Activated CD4-positive, alpha-beta memory T cell treated with anti-CD3 and anti-CD28 coated beads for 36 hours (primary cell): Measurements from ENCODE around the gene MTARC1. TPM values are rescaled to one million over a fixed set of nuclear protein-coding genes. Genes with fewer than 3 reads are reported as not detected.

Source experiments
- CTCF ChIA-PET: fragments of 350-600 bp; sonication (Branson Sonifier 250); formaldehyde crosslinking; loops from one replicate; lab custom pipeline; 2021; ENCODE audit warnings: antibody characterized with exemption, inconsistent platforms; lab: Charles Lee
- POLR2A ChIA-PET: fragments of 350-600 bp; sonication (Branson Sonifier 250); formaldehyde crosslinking; loops from one replicate; lab custom pipeline; 2021; ENCODE audit warnings: antibody characterized with exemption; lab: Charles Lee
- DNase-seq: peaks from one replicate; pipeline ENCODE4 v3.0.0-alpha.2; 2020
- H3K27ac Mint-ChIP-seq: one replicate; pipeline ENCODE4 v1.8.0; 2021; ENCODE audit warnings: mixed read lengths
- H3K27me3 Mint-ChIP-seq: one replicate; pipeline ENCODE4 v1.8.0; 2021; ENCODE audit warnings: mixed read lengths
- H3K36me3 Mint-ChIP-seq: one replicate; pipeline ENCODE4 v1.8.0; 2021; ENCODE audit warnings: mixed read lengths
- H3K4me1 Mint-ChIP-seq: one replicate; pipeline ENCODE4 v1.8.0; 2021; ENCODE audit warnings: low read depth, mixed read lengths
- H3K4me3 Mint-ChIP-seq: one replicate; pipeline ENCODE4 v1.8.0; 2021; ENCODE audit warnings: mild to moderate bottlenecking, mixed read lengths
- H3K9me3 Mint-ChIP-seq: one replicate; pipeline ENCODE4 v1.8.0; 2021; ENCODE audit warnings: mixed read lengths
- intact Hi-C: fragments of 100-400 bp; cut with micrococcal nuclease; formaldehyde crosslinking; loops from one replicate; pipeline ENCODE4 v1.15.1; 2023
- total RNA-seq, 2 experiments: library from RNA; stranded (reverse); gene quantifications; one replicate each; pipeline ENCODE4 v1.2.3, GENCODE V29; 2021

The MTARC1 gene
- total RNA-seq, 2 experiments from 2014 or later, result not detected

- no peak for DNase-seq
- Mint-ChIP-seq H3K4me1 (no peaks in the 10 kb centered on the region), H3K4me3 (no peak overlapping the region), H3K36me3 (no peaks in the 10 kb centered on the region), H3K27ac (no peak overlapping the region), H3K9me3 (no peaks in the 10 kb centered on the region), H3K27me3 (peaks cover 19% of the 10 kb centered on the region)
- intact Hi-C loops, result loop anchor here (1.0 kb wide), 2 partner anchors 394 to 626 kb away; no protein-coding TSS in a partner anchor
- ChIA-PET CTCF (interaction anchor here (1.4 to 2.4 kb wide), 5 partner anchors 15 to 1646 kb away, joined by 3 to 24 read pairs (median 8); no protein-coding TSS in a partner anchor), POLR2A (no interaction called here)
These were observed 23.0 kb downstream of the MTARC1 start for GRCh38 chr1:220809704-220810103.

- DNase-seq, result peak; percentile 76
- POLR2A ChIA-PET, result no interaction called here
- Mint-ChIP-seq H3K27ac (no peak overlapping the region), H3K4me1 (no peaks in the 10 kb centered on the region), H3K4me3 (peak overlapping the region; percentile 38), H3K27me3 (peaks cover 16% of the 10 kb centered on the region), H3K9me3 (no peaks in the 10 kb centered on the region), H3K36me3 (no peaks in the 10 kb centered on the region)
- CTCF ChIA-PET, result interaction anchor here (1.4 to 2.4 kb wide), 5 partner anchors 15 to 1645 kb away, joined by 3 to 24 read pairs (median 8); no protein-coding TSS in a partner anchor
- intact Hi-C loops, result loop anchor here (1.0 kb wide), 2 partner anchors 393 to 625 kb away; no protein-coding TSS in a partner anchor
These were observed 23.5 kb downstream of the MTARC1 start for GRCh38 chr1:220810179-220810653.

GRCh38 chr1:220810963-220811362 is 24.2 kb downstream of the MTARC1 start:
- H3K27me3 Mint-ChIP-seq, result peaks cover 16% of the 10 kb centered on the region
- intact Hi-C loops, result loop anchor here (1.0 kb wide), 2 partner anchors 392 to 624 kb away; no protein-coding TSS in a partner anchor
- H3K9me3 Mint-ChIP-seq, result no peaks in the 10 kb centered on the region
- H3K27ac Mint-ChIP-seq, result no peak overlapping the region
- ChIA-PET POLR2A (no interaction called here), CTCF (interaction anchor here (0.7 to 2.4 kb wide), 5 partner anchors 10 to 1644 kb away, joined by 3 to 24 read pairs (median 8); no protein-coding TSS in a partner anchor)
- H3K36me3 Mint-ChIP-seq, result no peaks in the 10 kb centered on the region
- H3K4me3 Mint-ChIP-seq, result no peak overlapping the region
- no peak for DNase-seq
- no peaks in the 10 kb centered on the region for H3K4me1 Mint-ChIP-seq

- DNase-seq, result no peak
- intact Hi-C loops, result no loop called here
- no peak overlapping the region for H3K4me3 Mint-ChIP-seq
- H3K4me1 Mint-ChIP-seq, result no peaks in the 10 kb centered on the region
- no peak overlapping the region for H3K27ac Mint-ChIP-seq
- no peaks in the 10 kb centered on the region for H3K9me3 Mint-ChIP-seq
- POLR2A ChIA-PET, result no interaction called here
- H3K36me3 Mint-ChIP-seq, result no peaks in the 10 kb centered on the region
- CTCF ChIA-PET, result interaction anchor here (0.7 to 2.4 kb wide), 3 partner anchors 10 to 1644 kb away, joined by 3 to 24 read pairs (median 8); no protein-coding TSS in a partner anchor
- H3K27me3 Mint-ChIP-seq, result peaks cover 12% of the 10 kb centered on the region
These were observed 25.0 kb downstream of the MTARC1 start for GRCh38 chr1:220811695-220812094.

GRCh38 chr1:220812308-220812707 is 25.6 kb downstream of the MTARC1 start:
- no peak overlapping the region for H3K4me3 Mint-ChIP-seq
- peaks cover 12% of the 10 kb centered on the region for H3K27me3 Mint-ChIP-seq
- ChIA-PET POLR2A (no interaction called here), CTCF (no interaction called here)
- intact Hi-C loops, result no loop called here
- DNase-seq, result no peak
- H3K9me3 Mint-ChIP-seq, result no peaks in the 10 kb centered on the region
- H3K4me1 Mint-ChIP-seq, result no peaks in the 10 kb centered on the region
- H3K27ac Mint-ChIP-seq, result no peak overlapping the region
- H3K36me3 Mint-ChIP-seq, result no peaks in the 10 kb centered on the region

- H3K4me3 Mint-ChIP-seq, result no peak overlapping the region
- DNase-seq, result peak; percentile 20
- no peaks in the 10 kb centered on the region for H3K4me1 Mint-ChIP-seq
- H3K36me3 Mint-ChIP-seq, result no peaks in the 10 kb centered on the region
- CTCF ChIA-PET, result no interaction called here
- peaks cover 12% of the 10 kb centered on the region for H3K27me3 Mint-ChIP-seq
- POLR2A ChIA-PET, result no interaction called here
- no peaks in the 10 kb centered on the region for H3K9me3 Mint-ChIP-seq
- intact Hi-C loops, result no loop called here
- no peak overlapping the region for H3K27ac Mint-ChIP-seq
These were observed 26.3 kb downstream of the MTARC1 start for GRCh38 chr1:220813013-220813412.

GRCh38 chr1:220815409-220815808 is 28.7 kb downstream of the MTARC1 start:
- intact Hi-C loops, result no loop called here
- POLR2A ChIA-PET, result no interaction called here

GRCh38 chr1:220817907-220818306 is 31.2 kb downstream of the MTARC1 start:
- no peak for DNase-seq
- ChIA-PET POLR2A (no interaction called here), CTCF (no interaction called here)
- no peaks in the 10 kb centered on the region for H3K36me3 Mint-ChIP-seq
- peaks cover 14% of the 10 kb centered on the region for H3K27me3 Mint-ChIP-seq
- H3K27ac Mint-ChIP-seq, result no peak overlapping the region
- no peaks in the 10 kb centered on the region for H3K9me3 Mint-ChIP-seq
- intact Hi-C loops, result no loop called here
- no peaks in the 10 kb centered on the region for H3K4me1 Mint-ChIP-seq
- no peak overlapping the region for H3K4me3 Mint-ChIP-seq

More at GRCh38 chr1:220815409-220815808, 28.7 kb downstream of the MTARC1 start:
- H3K27me3 Mint-ChIP-seq, result peaks cover 16% of the 10 kb centered on the region
- no peak for DNase-seq
- H3K36me3 Mint-ChIP-seq, result no peaks in the 10 kb centered on the region
- H3K4me3 Mint-ChIP-seq, result no peak overlapping the region
- no peaks in the 10 kb centered on the region for H3K9me3 Mint-ChIP-seq
- CTCF ChIA-PET, result interaction anchor here (1.1 kb wide), 1 partner anchor 12 kb away, joined by 3 read pairs; no protein-coding TSS in a partner anchor
- no peak overlapping the region for H3K27ac Mint-ChIP-seq
- no peaks in the 10 kb centered on the region for H3K4me1 Mint-ChIP-seq

GRCh38 chr1:220818421-220819173 is 31.9 kb downstream of the MTARC1 start:
- ChIA-PET CTCF (no interaction called here), POLR2A (no interaction called here)
- intact Hi-C loops, result no loop called here
- DNase-seq, result no peak
- H3K9me3 Mint-ChIP-seq, result no peaks in the 10 kb centered on the region
- no peak overlapping the region for H3K4me3 Mint-ChIP-seq
- H3K36me3 Mint-ChIP-seq, result no peaks in the 10 kb centered on the region
- H3K4me1 Mint-ChIP-seq, result no peaks in the 10 kb centered on the region
- peaks cover 11% of the 10 kb centered on the region for H3K27me3 Mint-ChIP-seq
- no peak overlapping the region for H3K27ac Mint-ChIP-seq

- no peak overlapping the region for H3K27ac Mint-ChIP-seq
- no peak overlapping the region for H3K4me3 Mint-ChIP-seq
- H3K27me3 Mint-ChIP-seq, result peaks cover 13% of the 10 kb centered on the region
- no peaks in the 10 kb centered on the region for H3K36me3 Mint-ChIP-seq
- intact Hi-C loops, result no loop called here
- CTCF ChIA-PET, result no interaction called here
- H3K9me3 Mint-ChIP-seq, result no peaks in the 10 kb centered on the region
- no peak for DNase-seq
- POLR2A ChIA-PET, result no interaction called here
- H3K4me1 Mint-ChIP-seq, result no peaks in the 10 kb centered on the region
These were observed 32.8 kb downstream of the MTARC1 start for GRCh38 chr1:220819467-220820026.

- no peaks in the 10 kb centered on the region for H3K36me3 Mint-ChIP-seq
- H3K4me1 Mint-ChIP-seq, result no peaks in the 10 kb centered on the region
- H3K27me3 Mint-ChIP-seq, result peaks cover 26% of the 10 kb centered on the region
- H3K9me3 Mint-ChIP-seq, result no peaks in the 10 kb centered on the region
- no peak overlapping the region for H3K27ac Mint-ChIP-seq
- CTCF ChIA-PET, result no interaction called here
- DNase-seq, result no peak
- intact Hi-C loops, result no loop called here
- H3K4me3 Mint-ChIP-seq, result no peak overlapping the region
- POLR2A ChIA-PET, result no interaction called here
These were observed 37.6 kb downstream of the MTARC1 start for GRCh38 chr1:220824031-220824989.
